ENCODE results near the gene SYNPO. TPM values are rescaled to one million over a fixed set of nuclear protein-coding genes. Genes with fewer than 3 reads are reported as not detected.
A peak's percentile ranks its signal among the peaks of the same experiment; 100 is the strongest.

The SYNPO gene
- total RNA-seq, 1 experiment from 2014 or later: 5.6 TPM

- DNase-seq (ENCODE audit: low read depth): no peak
Observed at GRCh38 chr5:150607991-150608390, 32.5 kb upstream of the SYNPO start.

GRCh38 chr5:150608991-150609390 is 31.5 kb upstream of the SYNPO start:
- no peak for DNase-seq (ENCODE audit: low read depth)

DNA sequence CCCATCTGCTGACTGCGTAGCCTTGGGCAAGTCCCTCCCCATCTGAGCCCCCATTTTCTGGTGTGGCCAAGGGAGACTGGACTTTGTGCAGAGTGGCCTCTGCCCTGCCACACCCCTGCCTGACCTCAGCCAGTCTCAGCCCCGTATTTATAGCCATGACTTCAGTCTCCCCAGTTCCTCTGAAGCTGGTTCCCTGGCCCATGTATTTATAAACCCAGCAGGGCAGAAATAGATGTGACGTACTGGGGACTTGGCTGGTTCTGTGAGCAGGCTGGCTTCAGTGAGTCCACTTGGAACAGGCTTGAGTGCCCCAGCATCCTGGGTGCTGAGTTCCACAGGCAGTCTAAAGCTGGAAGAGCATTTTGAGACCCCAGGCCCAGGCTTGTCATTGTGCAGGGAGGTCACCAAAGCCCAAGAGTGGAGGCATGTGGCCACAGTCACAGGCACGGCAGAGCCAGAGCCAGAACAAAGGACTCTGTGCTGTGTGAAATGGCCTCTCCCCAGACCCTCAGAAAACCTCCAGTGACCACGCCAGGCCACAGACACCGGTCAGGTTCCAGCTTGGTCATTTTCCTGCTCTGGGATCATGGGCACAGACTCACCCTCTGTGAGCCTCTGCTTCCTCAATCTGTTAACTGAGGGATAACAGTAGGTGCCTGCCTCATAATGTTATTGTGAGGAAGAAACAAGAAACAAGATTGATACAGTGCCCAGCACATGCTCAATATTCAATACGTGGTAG is 30.4 kb upstream of the SYNPO start:
- DNase-seq (ENCODE audit: low read depth): no peak

GRCh38 chr5:150611026-150611425 is 29.4 kb upstream of the SYNPO start:
- no peak for DNase-seq (ENCODE audit: low read depth)

DNA sequence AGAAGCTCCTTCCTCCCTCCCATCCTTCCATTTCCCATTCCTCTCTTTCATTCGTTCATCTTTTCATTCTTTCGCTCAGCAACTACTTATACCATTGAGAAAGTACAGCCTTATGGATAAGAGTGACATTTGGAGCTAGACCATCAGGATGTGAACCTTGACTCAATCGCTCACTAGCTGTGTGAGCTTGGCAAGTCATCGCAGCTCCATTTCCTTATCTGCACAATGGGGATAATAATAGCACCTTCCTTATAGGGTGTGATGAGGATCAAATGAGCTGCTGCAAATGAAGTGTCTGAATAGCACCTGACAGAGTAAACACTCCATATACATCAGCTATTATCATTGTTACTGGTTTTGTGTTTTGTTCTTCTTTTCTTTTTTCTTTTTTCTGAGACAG is 28.1 kb upstream of the SYNPO start:
- no peak for DNase-seq (ENCODE audit: low read depth)

GRCh38 chr5:150612905-150613670 is 27.4 kb upstream of the SYNPO start:
- no peak for DNase-seq (ENCODE audit: low read depth)

GRCh38 chr5:150613991-150614660 is 26.3 kb upstream of the SYNPO start:
- no peak for DNase-seq (ENCODE audit: low read depth)

DNA sequence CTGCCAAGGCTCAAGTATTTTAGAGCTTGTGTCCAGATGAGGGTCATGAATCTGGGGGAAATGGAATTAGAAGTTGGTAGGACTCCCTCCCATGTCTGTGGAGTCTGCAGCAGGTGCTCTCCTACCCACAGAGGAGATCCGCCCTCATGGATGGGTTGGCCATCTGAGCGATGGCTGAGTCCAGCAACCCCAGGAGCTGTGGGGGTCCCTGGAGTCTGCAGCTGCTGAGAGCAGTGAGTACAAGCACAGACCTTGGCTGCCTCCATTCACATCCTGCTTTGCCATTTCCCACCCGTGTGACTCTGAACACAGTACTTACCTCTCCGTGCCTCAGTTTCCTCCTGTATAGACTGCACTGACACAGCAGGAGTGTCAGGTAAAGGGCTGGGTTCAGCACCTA is 25.8 kb upstream of the SYNPO start:
- DNase-seq (ENCODE audit: low read depth): no peak

GRCh38 chr5:150615141-150615699 is 25.2 kb upstream of the SYNPO start:
- DNase-seq (ENCODE audit: low read depth): no peak

DNA sequence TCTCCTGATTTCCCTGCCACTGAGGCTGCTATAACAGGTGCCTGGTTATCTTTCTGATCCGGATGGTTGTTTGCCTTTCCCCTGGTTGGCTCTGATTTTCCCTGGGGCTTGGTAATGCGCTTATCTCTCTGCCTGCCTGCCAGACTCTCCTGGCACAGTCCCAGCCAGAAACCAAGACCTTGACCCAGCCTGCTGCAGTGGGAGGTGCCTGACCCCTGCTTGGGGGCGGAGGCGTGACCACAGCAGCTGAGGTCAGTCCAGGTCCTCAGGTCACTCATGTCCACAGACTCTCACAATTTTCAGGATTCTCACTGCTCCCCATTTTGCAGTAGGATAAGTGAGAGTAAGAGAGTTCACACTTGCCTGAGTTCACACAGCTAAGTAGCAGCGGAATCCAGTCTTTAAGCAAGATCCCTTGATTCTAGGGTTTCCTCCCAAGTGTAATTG is 24.4 kb upstream of the SYNPO start:
- peak; percentile 47 for DNase-seq (ENCODE audit: low read depth)

DNA sequence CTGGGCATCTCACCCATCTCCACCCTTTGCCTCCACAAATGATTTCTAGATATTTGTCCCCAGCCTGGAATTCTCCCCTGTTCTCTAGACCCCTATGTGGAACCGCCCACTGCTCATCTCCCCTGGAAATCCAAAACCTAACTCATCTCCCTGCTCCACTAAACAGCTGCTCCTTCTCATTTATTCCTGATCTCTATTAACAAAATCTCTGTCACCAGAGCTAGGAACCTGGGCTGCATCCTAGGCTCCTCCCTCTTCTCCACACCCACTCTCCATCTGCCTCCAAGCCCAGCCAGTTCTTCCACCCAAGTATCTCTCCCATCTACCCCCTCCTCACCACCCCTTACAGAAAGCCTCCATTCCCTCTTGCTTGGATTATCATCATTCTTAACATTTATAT is 24.0 kb upstream of the SYNPO start:
- no peak for DNase-seq (ENCODE audit: low read depth)

DNA sequence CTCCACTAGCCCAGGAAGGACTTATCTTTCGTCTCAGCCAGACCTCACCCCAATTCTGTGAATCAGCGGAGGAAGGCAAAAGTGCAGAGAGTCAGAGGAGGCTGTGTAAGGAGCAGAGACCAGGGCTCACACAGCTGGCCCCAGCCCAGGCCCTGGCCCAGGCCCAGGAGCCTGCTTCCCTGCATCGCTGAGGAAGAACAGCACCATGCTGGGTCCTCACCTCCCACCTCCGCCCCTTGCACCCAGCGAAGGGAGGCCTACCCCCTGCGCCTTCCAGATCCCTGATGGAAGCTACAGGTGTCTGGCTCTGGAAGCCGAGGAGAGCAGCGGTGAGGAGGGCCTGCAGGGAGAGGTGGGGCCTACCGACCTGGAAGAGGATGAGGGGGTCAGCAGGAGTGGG is 22.3 kb upstream of the SYNPO start:
- no peak for DNase-seq (ENCODE audit: low read depth)

DNA sequence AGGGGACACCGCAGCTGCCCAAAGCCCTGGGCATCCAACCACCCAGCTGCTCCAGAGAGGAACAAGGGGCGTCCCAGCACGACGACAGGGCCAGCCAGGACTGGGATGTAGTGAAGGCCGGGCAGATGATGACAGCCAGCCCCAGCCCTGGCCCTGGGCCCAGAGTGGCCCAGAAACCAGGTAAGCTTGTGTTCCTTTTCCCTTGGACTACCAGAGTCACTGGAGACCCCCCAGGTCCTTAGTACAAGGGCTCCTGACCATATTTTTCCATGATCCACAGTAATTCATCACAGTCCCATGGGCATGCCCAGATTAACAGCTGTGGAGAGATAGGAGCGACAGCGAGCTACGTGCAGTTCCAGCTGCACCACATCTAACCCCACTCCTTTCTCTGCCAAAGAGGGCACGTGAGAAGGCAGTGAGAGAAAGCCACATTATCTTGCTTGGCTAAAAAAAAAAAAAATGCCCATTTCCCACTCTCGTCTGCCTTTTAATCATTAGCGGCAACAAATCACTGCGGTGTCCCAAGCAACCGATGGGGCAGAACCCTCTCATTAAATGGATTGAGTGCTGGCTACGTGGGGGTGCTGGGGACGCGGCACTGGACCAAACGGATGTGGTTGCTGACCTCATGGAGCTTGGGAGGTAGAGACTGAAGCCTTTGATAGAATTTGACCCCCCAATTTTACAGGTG is 21.7 kb upstream of the SYNPO start:
- DNase-seq (ENCODE audit: low read depth): no peak

GRCh38 chr5:150619359-150620230 is 20.9 kb upstream of the SYNPO start:
- DNase-seq (ENCODE audit: low read depth): no peak

GRCh38 chr5:150621301-150621700 is 19.2 kb upstream of the SYNPO start:
- DNase-seq (ENCODE audit: low read depth): no peak

- DNase-seq (ENCODE audit: low read depth): no peak
Observed at GRCh38 chr5:150622157-150622556, 18.3 kb upstream of the SYNPO start.

DNA sequence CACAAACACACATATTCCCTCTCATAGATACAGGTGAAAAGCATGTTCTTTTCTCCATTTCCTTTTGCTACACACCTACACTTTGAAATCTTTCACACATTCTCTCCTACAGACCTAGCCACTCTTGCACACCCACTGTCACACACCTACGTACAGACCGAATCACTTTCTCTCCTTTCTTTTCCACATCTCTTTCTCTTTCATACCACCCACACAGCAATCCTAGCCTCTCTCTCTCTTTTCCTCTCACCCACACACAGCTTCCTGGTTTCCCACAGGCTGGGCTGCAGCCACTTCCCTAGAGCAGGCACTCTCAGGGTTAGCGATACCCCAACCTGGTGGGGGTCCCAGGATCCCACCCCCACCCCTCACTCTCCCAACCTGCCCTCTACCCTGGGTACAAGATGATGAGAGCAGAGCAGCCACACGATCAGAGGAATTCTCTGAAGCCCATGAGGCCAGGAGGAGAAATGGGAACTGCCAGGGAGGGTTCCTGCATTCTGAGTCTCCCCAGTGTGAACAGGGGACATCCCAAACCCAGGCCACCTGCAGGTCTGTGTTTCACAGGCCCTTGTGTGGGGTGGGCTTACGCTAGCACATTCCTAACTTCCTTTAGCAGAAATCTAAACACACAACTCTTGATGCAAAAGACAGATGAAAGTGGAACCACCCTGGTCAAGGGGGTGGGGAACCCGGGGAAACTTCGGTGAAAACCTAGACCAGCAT is 17.1 kb upstream of the SYNPO start:
- DNase-seq (ENCODE audit: low read depth): no peak

DNA sequence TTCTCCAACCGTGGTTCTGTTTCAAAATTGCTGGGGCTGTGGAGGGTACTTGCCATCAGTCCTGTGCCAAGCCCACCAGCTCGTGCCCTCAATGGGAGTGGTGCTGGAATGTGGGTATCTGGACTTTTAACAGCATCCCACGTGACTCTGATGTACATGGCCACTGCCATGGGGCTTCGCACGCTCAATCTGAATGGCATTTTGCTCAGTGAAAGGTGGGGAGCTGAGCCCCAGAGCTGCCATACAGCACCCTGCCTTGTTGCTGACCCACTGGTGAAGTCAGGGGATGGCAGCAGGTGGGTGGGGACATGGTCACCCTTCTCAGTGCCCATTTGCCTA is 16.6 kb upstream of the SYNPO start:
- no peak for DNase-seq (ENCODE audit: low read depth)

DNA sequence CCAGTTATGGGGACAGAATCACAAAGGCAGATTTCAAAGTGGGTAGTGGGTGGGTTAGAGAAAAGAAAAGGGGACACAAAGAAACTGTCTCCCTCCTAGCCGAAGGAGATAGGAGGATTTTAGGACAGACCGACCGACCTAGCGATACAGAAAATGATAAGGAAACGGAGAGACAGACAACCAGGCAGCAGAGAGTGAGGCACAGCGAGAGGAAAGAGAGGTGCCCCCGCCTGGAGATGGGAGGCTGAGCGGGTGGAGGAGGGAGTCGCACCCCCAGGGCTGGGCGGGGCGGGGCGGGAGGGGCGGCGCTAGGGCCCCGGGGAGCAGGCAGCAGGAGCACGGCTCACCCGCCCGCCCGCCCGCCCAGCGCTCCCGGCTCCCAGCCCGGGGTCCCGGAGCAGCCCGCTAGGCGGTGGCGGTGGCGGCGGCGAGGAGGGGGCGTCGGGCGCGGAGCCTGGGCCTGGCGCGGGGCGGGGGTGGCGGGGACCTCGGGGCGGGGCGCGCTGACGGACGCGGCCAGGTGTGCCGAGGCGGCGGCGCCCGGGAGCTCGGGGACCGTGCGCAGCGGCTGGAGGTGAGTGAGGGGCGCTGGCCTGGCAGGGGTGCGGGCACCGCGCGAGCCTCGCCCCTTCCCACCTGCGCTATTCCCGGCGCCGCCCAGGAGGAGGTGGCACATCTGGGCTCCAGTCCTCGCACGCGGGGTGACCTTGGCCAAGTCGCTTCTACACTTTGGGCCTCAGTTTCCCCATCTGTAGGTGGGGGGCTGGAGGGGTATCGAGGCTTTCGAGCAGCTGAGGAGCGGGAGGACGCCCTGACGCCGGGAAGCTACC is 15.9 kb upstream of the SYNPO start:
- DNase-seq (ENCODE audit: low read depth): no peak

Data from M059J (cell line).